Measurements from ENCODE around the gene SPDEF.
A peak's percentile ranks its signal among the peaks of the same experiment; 100 is the strongest.

DNA sequence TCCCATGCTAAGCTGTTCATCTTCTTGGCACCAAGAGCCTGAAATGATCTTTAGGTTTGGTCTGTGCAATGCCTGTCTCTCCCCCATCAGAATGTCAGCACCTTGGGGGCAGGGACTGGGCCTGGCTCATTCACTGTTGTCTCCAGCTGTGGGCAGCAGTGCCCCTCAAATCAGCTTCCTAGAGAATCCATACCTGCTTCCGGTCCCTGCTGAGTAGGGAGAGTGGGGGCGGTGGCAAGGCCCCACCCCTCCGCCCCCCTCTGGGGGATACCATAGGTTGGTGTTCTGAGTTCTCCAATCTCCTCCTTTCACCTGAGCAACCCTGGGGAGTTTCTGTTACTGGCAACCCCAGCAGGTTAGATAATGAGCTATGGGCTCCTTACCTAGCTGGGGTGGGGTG, 19.2 kb upstream of the SPDEF start:
- TF ChIP-seq RAD21 (IDR thresholded peaks at IDR 0.05; ENCODE audit: low read depth) (peak; percentile 29), FOXM1 (IDR thresholded peaks at IDR 0.05; ENCODE audit: borderline replicate concordance, low read depth) (no peak), TEAD4 (IDR thresholded peaks at IDR 0.05) (no peak), TAF1 (IDR thresholded peaks at IDR 0.05; ENCODE audit: low read depth) (no peak), ZBTB7A (IDR thresholded peaks at IDR 0.05; ENCODE audit: low read depth) (no peak), EP300 (IDR thresholded peaks at IDR 0.05; ENCODE audit: borderline replicate concordance) (no peak), YY1 (IDR thresholded peaks at IDR 0.05; ENCODE audit: low read depth) (no peak), EGR1 (IDR thresholded peaks at IDR 0.05) (peak; percentile 47; the same call in 1 of the 2 replicates), NFIC (IDR thresholded peaks at IDR 0.05) (no peak), CEBPB (IDR thresholded peaks at IDR 0.05) (no peak), CREB1 (IDR thresholded peaks at IDR 0.05; ENCODE audit: low read depth) (no peak)
- TF ChIP-seq, protein P1, sequence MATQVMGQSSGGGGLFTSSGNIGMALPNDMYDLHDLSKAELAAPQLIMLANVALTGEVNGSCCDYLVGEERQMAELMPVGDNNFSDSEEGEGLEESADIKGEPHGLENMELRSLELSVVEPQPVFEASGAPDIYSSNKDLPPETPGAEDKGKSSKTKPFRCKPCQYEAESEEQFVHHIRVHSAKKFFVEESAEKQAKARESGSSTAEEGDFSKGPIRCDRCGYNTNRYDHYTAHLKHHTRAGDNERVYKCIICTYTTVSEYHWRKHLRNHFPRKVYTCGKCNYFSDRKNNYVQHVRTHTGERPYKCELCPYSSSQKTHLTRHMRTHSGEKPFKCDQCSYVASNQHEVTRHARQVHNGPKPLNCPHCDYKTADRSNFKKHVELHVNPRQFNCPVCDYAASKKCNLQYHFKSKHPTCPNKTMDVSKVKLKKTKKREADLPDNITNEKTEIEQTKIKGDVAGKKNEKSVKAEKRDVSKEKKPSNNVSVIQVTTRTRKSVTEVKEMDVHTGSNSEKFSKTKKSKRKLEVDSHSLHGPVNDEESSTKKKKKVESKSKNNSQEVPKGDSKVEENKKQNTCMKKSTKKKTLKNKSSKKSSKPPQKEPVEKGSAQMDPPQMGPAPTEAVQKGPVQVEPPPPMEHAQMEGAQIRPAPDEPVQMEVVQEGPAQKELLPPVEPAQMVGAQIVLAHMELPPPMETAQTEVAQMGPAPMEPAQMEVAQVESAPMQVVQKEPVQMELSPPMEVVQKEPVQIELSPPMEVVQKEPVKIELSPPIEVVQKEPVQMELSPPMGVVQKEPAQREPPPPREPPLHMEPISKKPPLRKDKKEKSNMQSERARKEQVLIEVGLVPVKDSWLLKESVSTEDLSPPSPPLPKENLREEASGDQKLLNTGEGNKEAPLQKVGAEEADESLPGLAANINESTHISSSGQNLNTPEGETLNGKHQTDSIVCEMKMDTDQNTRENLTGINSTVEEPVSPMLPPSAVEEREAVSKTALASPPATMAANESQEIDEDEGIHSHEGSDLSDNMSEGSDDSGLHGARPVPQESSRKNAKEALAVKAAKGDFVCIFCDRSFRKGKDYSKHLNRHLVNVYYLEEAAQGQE (IDR thresholded peaks at IDR 0.05; ENCODE audit: low read depth): no peak
- TF ChIP-seq, protein P2, sequence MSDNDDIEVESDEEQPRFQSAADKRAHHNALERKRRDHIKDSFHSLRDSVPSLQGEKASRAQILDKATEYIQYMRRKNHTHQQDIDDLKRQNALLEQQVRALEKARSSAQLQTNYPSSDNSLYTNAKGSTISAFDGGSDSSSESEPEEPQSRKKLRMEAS (IDR thresholded peaks at IDR 0.05): no peak
- TF ChIP-seq, protein P3, sequence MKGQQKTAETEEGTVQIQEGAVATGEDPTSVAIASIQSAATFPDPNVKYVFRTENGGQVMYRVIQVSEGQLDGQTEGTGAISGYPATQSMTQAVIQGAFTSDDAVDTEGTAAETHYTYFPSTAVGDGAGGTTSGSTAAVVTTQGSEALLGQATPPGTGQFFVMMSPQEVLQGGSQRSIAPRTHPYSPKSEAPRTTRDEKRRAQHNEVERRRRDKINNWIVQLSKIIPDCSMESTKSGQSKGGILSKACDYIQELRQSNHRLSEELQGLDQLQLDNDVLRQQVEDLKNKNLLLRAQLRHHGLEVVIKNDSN (IDR thresholded peaks at IDR 0.05): no peak
